ENCODE data around the gene KIF6. TPM values are rescaled to one million over a fixed set of nuclear protein-coding genes. Genes with fewer than 3 reads are reported as not detected.

KIF6 gene
- polyA plus RNA-seq, 3 donors: not detected

DNA sequence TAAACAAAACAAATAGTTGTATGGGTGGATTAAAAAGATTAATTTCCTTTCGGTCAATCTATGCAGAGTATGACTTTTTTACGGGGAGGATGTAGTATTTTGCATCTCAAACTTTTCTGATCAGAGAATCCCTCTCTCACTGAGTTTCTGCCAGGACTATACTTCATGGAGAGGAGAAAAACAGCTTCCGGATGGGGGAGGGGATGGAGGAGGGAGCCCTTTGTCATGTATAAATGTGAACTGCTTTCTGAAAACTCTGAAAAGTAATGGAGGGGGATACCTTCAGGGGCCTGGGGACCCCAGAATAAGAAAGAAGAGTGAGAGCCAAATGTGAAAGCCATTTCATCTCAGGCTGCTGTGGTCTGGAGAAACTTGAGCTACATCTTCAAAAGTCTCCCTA lies 229.6 kb downstream of the KIF6 start:
- TF ChIP-seq, protein P1, sequence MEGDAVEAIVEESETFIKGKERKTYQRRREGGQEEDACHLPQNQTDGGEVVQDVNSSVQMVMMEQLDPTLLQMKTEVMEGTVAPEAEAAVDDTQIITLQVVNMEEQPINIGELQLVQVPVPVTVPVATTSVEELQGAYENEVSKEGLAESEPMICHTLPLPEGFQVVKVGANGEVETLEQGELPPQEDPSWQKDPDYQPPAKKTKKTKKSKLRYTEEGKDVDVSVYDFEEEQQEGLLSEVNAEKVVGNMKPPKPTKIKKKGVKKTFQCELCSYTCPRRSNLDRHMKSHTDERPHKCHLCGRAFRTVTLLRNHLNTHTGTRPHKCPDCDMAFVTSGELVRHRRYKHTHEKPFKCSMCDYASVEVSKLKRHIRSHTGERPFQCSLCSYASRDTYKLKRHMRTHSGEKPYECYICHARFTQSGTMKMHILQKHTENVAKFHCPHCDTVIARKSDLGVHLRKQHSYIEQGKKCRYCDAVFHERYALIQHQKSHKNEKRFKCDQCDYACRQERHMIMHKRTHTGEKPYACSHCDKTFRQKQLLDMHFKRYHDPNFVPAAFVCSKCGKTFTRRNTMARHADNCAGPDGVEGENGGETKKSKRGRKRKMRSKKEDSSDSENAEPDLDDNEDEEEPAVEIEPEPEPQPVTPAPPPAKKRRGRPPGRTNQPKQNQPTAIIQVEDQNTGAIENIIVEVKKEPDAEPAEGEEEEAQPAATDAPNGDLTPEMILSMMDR (IDR thresholded peaks at IDR 0.05): no peak
- peaks cover 0 to 8% (median 0%) of the 10 kb centered on the region in 3 donors for H3K27me3 Mint-ChIP-seq (ENCODE audit: low read depth in 3 of 3)
- no peak for DNase-seq

DNA sequence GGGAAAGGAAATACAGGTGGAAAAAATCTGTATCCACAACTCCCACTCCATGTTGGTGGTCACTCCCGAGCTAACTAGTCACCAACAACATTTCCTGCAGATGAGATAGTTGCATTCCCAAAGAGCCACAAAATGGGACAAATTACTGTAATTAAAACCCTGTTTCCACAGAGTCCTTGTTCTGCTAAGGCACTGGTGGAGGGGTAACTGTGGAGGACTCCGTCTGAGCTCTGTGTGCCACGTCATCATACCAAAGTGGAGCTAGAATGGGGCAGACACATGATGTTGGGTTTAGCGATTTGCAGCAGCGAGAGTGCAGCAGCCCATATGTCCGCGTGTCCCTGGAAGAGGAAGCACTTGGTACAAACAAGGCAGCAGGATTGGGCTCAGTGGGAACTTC lies 230.2 kb downstream of the KIF6 start:
- Histone ChIP-seq H3K27ac (ENCODE audit: low read depth in 1 of 2, low read length in 2 of 2) (no peak overlapping the region), H3K27me3 (ENCODE audit: control insufficient read depth in 2 of 2, insufficient read depth in 2 of 2, low read length in 2 of 2) (no peaks in the 10 kb centered on the region), H3K36me3 (replicated peaks in 1 of 2; ENCODE audit: control insufficient read depth in 1 of 2, insufficient read depth in 2 of 2, low read length in 2 of 2) (no peaks in the 10 kb centered on the region), H3K79me2 (ENCODE audit: insufficient read depth, low read length) (no peaks in the 10 kb centered on the region), H3K9ac (ENCODE audit: insufficient read depth, low read length, poor library complexity, severe bottlenecking) (no peak overlapping the region), H2AFZ (ENCODE audit: insufficient read depth, low read depth, low read length, poor library complexity, severe bottlenecking) (no peak overlapping the region), H3K4me3 (replicated peaks in 1 of 3; ENCODE audit: low read depth in 2 of 3, low read length in 3 of 3) (no peak overlapping the region), H3K9me3 (replicated peaks in 1 of 2; ENCODE audit: control insufficient read depth in 1 of 2, insufficient read depth in 1 of 2, low read length in 2 of 2) (peaks cover 2 to 7% of the 10 kb centered on the region in 2 donors), H3K4me2 (replicated peaks; ENCODE audit: extremely low read depth, low read length, poor library complexity, severe bottlenecking) (no peak overlapping the region), H3K4me1 (ENCODE audit: control insufficient read depth in 1 of 2, insufficient read depth in 2 of 2, low read length in 2 of 2) (no peaks in the 10 kb centered on the region), H4K20me1 (ENCODE audit: insufficient read depth, low read length) (no peaks in the 10 kb centered on the region)
- WGBS (ENCODE audit: insufficient coverage): 83% methylated on average over 6 of the region's 7 CpGs
- H3K36me3 Mint-ChIP-seq: no peaks in the 10 kb centered on the region
- TF ChIP-seq, protein P1 (IDR thresholded peaks at IDR 0.05): no peak
- no peaks in the 10 kb centered on the region for H3K4me1 Mint-ChIP-seq
- peaks cover 0 to 12% (median 0%) of the 10 kb centered on the region in 3 donors for H3K27me3 Mint-ChIP-seq (ENCODE audit: low read depth in 3 of 3)
- peaks cover 0 to 6% (median 3%) of the 10 kb centered on the region in 7 donors for H3K9me3 Mint-ChIP-seq
- no peak overlapping the region for H3K27ac Mint-ChIP-seq
- no peak overlapping the region for H3K4me3 Mint-ChIP-seq
- DNase-seq: no peak
- intact Hi-C loops (cut with micrococcal nuclease): no loop called here

More for the DNA sequence above, 229.6 kb downstream of the KIF6 start:
- Histone ChIP-seq H2AFZ (ENCODE audit: insufficient read depth, low read depth, low read length, poor library complexity, severe bottlenecking) (no peak overlapping the region), H3K79me2 (ENCODE audit: insufficient read depth, low read length) (no peaks in the 10 kb centered on the region), H3K27ac (ENCODE audit: low read depth in 1 of 2, low read length in 2 of 2) (no peak overlapping the region), H3K4me3 (replicated peaks in 1 of 3; ENCODE audit: low read depth in 2 of 3, low read length in 3 of 3) (no peak overlapping the region), H3K4me1 (ENCODE audit: control insufficient read depth in 1 of 2, insufficient read depth in 2 of 2, low read length in 2 of 2) (no peaks in the 10 kb centered on the region), H3K4me2 (replicated peaks; ENCODE audit: extremely low read depth, low read length, poor library complexity, severe bottlenecking) (no peak overlapping the region), H3K9me3 (replicated peaks in 1 of 2; ENCODE audit: control insufficient read depth in 1 of 2, insufficient read depth in 1 of 2, low read length in 2 of 2) (peaks cover 5 to 7% of the 10 kb centered on the region in 2 donors), H4K20me1 (ENCODE audit: insufficient read depth, low read length) (no peaks in the 10 kb centered on the region), H3K27me3 (ENCODE audit: control insufficient read depth in 2 of 2, insufficient read depth in 2 of 2, low read length in 2 of 2) (no peaks in the 10 kb centered on the region), H3K9ac (ENCODE audit: insufficient read depth, low read length, poor library complexity, severe bottlenecking) (no peak overlapping the region), H3K36me3 (replicated peaks in 1 of 2; ENCODE audit: control insufficient read depth in 1 of 2, insufficient read depth in 2 of 2, low read length in 2 of 2) (no peaks in the 10 kb centered on the region)
- WGBS (ENCODE audit: insufficient coverage): no CpG with 5 or more reads among the region's 3 CpGs
- Mint-ChIP-seq H3K36me3 (no peaks in the 10 kb centered on the region), H3K4me3 (no peak overlapping the region), H3K4me1 (no peaks in the 10 kb centered on the region), H3K9me3 (peaks cover 0 to 10% (median 5%) of the 10 kb centered on the region in 7 donors), H3K27ac (no peak overlapping the region)
- intact Hi-C loops (cut with micrococcal nuclease): no loop called here

Data from CD14-positive monocyte (primary cell).